DOHH2 (cell line): ENCODE data around the gene PIWIL1.

Source experiments
- H3F3A ChIP-seq: fragments of 200-600 bp; sonication (generic), shearing (Covaris generic); 2 replicates; pipeline ENCODE4 v1.6.0; 2016; ENCODE audit warnings: antibody characterized with exemption, mild to moderate bottlenecking; ENCODE audit not compliant: control insufficient read depth, insufficient read depth
- H3K27ac ChIP-seq: fragments of 200-600 bp; sonication (generic); 2 replicates; pipeline ENCODE4 v1.5.1; 2014; ENCODE audit warnings: low read depth, mild to moderate bottlenecking, low read length, moderate library complexity
- H3K27me3 ChIP-seq: fragments of 200-600 bp; sonication (generic); 2 replicates; pipeline ENCODE4 v1.6.1; 2014; ENCODE audit warnings: mild to moderate bottlenecking, low read length, mixed read lengths; ENCODE audit not compliant: control insufficient read depth
- H3K36me3 ChIP-seq: fragments of 200-600 bp; sonication (generic); 2 replicates; pipeline ENCODE4 v1.6.1; 2014; ENCODE audit warnings: mild to moderate bottlenecking, low read length, moderate library complexity, mixed read lengths; ENCODE audit not compliant: control insufficient read depth
- H3K4me1 ChIP-seq: fragments of 200-600 bp; sonication (generic); 2 replicates; pipeline ENCODE4 v1.6.1; 2014; ENCODE audit warnings: mild to moderate bottlenecking, low read length, mixed read lengths; ENCODE audit not compliant: control insufficient read depth
- H3K4me2 ChIP-seq: fragments of 200-600 bp; sonication (generic); 2 replicates; pipeline ENCODE4 v1.6.0; 2014; ENCODE audit warnings: mild to moderate bottlenecking, low read length, moderate library complexity
- H3K4me3 ChIP-seq: fragments of 200-600 bp; sonication (generic); 2 replicates; pipeline ENCODE4 v1.5.1; 2014; ENCODE audit warnings: mild to moderate bottlenecking, low read length, mixed read lengths
- H3K79me2 ChIP-seq: fragments of 200-600 bp; sonication (generic); 2 replicates; pipeline ENCODE4 v1.6.1; 2014; ENCODE audit warnings: mild to moderate bottlenecking, low read length, mixed read lengths; ENCODE audit not compliant: control insufficient read depth
- H3K9me2 ChIP-seq: fragments of 200-600 bp; sonication (generic); replicated peaks from 2 replicates; pipeline ENCODE4 v1.6.1; 2014; ENCODE audit warnings: mild to moderate bottlenecking, low read length, mixed read lengths; ENCODE audit not compliant: control insufficient read depth
- H3K9me3 ChIP-seq: fragments of 200-600 bp; sonication (generic); 2 replicates; pipeline ENCODE4 v1.6.1; 2014; ENCODE audit warnings: antibody characterized with exemption, low read length, mixed read lengths; ENCODE audit not compliant: control insufficient read depth, insufficient read depth
- H4K20me1 ChIP-seq: fragments of 200-600 bp; sonication (generic); 2 replicates; pipeline ENCODE4 v1.6.0; 2014; ENCODE audit warnings: low read depth, mild to moderate bottlenecking, antibody characterized with exemption, low read length, moderate library complexity; ENCODE audit not compliant: control insufficient read depth, insufficient read depth
- CTCF ChIP-seq: fragments of 200-600 bp; sonication (generic); IDR thresholded peaks from one replicate; pipeline ENCODE4 v1.5.1; 2014; ENCODE audit warnings: antibody characterized with exemption, mild to moderate bottlenecking, low read depth, low read length; ENCODE audit not compliant: poor library complexity, severe bottlenecking
- EZH2phosphoT487 ChIP-seq: fragments of 200-600 bp; sonication (generic); IDR thresholded peaks from 2 replicates; pipeline ENCODE4 v1.6.1; 2017; ENCODE audit warnings: borderline replicate concordance, mild to moderate bottlenecking, antibody characterized with exemption, low read length, moderate library complexity, mixed read lengths

Gene PIWIL1

DNA sequence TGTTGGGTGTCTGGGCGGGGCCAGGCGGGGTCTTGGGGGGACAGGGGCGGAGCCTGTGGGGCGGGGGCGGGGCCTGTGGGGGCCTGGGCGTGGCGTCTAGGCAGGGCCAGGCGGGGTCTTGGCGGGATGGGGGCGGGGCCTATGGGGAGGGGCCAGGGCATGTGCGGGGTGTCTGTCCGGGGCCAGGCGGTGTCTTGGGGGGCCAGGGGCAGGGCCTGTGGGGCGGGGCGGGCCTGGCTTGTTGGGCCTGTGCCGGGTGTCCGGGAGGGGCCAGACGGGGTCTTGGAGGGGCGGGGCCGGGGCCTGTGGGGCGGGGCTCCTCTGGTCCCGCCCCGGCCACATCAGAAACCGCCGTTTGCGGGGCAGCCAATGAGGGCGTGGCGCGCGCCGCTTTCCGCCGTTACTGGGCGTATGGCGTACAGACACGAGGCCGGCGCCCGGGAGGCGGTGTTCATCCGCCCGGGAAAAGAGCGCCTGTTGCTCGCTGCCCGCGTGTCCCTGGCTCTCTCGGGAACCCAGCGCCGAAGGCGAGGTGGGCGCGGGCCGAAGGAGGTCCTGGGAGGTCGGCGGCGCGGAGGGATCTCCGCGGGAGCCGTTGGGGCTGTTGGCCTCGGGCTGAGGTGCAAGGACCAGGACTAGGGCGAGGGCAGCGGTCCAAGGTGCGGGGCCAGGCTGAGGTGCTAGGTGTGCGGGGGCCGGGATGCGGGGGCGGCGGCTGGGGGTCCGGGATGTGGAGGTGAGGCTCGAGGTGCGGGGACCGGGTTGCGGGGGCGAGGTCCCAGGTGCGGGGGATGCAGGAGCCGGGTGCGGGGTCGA is at the start of gene PIWIL1:
Gene PIWIL1, plus strand, starts transcription at position 400 of the 816 bp plus-strand sequence. CDS start 4,705 bp downstream, outside the sequence.
- H3K9me3 ChIP-seq = no peaks in the 10 kb centered on the region
- no peaks in the 10 kb centered on the region for H4K20me1 ChIP-seq
- no peaks in the 10 kb centered on the region for H3K27me3 ChIP-seq
- H3K27ac ChIP-seq = no peak within 1 kb of the TSS
- no peaks in the 10 kb centered on the region for H3K36me3 ChIP-seq
- H3K4me2 ChIP-seq = no peak within 1 kb of the TSS
- H3K4me1 ChIP-seq = no peaks in the 10 kb centered on the region
- TF ChIP-seq CTCF (no peak), EZH2phosphoT487 (no peak)
- no peaks in the 10 kb centered on the region for H3F3A ChIP-seq
- H3K9me2 ChIP-seq = no peaks in the 10 kb centered on the region
- H3K4me3 ChIP-seq = no peak within 1 kb of the TSS
- no peaks in the 10 kb centered on the region for H3K79me2 ChIP-seq

- no peaks in the 10 kb centered on the region for H3F3A ChIP-seq
- no peaks in the 10 kb centered on the region for H3K27me3 ChIP-seq
- no peaks in the 10 kb centered on the region for H4K20me1 ChIP-seq
- H3K36me3 ChIP-seq = no peaks in the 10 kb centered on the region
- no peaks in the 10 kb centered on the region for H3K4me1 ChIP-seq
- no peaks in the 10 kb centered on the region for H3K79me2 ChIP-seq
- H3K9me2 ChIP-seq = no peaks in the 10 kb centered on the region
- no peak overlapping the region for H3K4me3 ChIP-seq
- H3K4me2 ChIP-seq = no peak overlapping the region
- no peaks in the 10 kb centered on the region; the same call in 1 of the 2 replicates for H3K9me3 ChIP-seq
- no peak overlapping the region for H3K27ac ChIP-seq
- TF ChIP-seq CTCF = no peak
- no peak for TF ChIP-seq EZH2phosphoT487
Observed at GRCh38 chr12:130288206-130288605, 49.5 kb upstream of the PIWIL1 start.

GRCh38 chr12:130288691-130289090 is 49.0 kb upstream of the PIWIL1 start:
- H3K79me2 ChIP-seq = no peaks in the 10 kb centered on the region
- no peaks in the 10 kb centered on the region for H3K9me2 ChIP-seq
- H3K27me3 ChIP-seq = no peaks in the 10 kb centered on the region
- no peaks in the 10 kb centered on the region for H3K36me3 ChIP-seq
- no peak for TF ChIP-seq EZH2phosphoT487
- no peak for TF ChIP-seq CTCF
- H3K4me3 ChIP-seq = no peak overlapping the region
- no peaks in the 10 kb centered on the region for H3K4me1 ChIP-seq
- no peak overlapping the region for H3K27ac ChIP-seq
- H3K9me3 ChIP-seq = no peaks in the 10 kb centered on the region
- H3F3A ChIP-seq = no peaks in the 10 kb centered on the region
- H3K4me2 ChIP-seq = no peak overlapping the region
- H4K20me1 ChIP-seq = no peaks in the 10 kb centered on the region
